ENCODE data around the gene UFC1.

DNA sequence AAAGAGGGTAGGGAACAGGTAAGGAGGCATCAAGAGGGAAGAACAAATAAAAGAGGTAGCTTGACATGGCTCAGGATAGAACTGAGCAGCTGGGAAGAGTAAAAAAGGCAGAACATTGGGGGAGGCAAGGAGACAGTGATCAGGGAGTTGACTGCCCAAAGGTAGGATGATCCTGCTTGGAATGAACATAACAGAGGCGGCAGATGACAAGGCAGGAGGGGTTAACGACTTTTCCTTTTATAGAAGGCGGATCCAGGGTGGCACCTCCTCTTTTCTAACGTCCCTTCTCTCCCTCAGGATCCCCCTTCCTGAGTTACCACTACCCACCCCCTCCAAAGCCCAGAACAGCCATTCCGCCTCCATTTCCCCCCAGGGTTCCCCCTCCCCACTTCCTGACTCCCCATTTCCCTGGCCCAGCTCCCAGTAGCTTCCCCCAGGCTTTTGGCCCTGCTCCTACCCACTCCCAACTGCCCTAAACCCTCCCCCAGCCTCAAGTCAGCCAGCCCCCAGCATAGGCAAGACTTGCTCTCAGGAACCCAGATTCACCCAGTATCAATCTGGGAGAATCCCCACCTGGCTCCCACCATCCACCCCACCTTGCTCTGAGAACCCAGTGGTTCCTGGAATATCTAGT lies 45.8 kb downstream of the UFC1 start:
- TF ChIP-seq, protein P1, sequence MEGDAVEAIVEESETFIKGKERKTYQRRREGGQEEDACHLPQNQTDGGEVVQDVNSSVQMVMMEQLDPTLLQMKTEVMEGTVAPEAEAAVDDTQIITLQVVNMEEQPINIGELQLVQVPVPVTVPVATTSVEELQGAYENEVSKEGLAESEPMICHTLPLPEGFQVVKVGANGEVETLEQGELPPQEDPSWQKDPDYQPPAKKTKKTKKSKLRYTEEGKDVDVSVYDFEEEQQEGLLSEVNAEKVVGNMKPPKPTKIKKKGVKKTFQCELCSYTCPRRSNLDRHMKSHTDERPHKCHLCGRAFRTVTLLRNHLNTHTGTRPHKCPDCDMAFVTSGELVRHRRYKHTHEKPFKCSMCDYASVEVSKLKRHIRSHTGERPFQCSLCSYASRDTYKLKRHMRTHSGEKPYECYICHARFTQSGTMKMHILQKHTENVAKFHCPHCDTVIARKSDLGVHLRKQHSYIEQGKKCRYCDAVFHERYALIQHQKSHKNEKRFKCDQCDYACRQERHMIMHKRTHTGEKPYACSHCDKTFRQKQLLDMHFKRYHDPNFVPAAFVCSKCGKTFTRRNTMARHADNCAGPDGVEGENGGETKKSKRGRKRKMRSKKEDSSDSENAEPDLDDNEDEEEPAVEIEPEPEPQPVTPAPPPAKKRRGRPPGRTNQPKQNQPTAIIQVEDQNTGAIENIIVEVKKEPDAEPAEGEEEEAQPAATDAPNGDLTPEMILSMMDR (IDR thresholded peaks at IDR 0.05; ENCODE audit: extremely low read depth in 1 of 2, insufficient read depth in 1 of 2, low read depth in 1 of 2, low read length in 2 of 2) = no peak
- TF ChIP-seq, protein P2, sequence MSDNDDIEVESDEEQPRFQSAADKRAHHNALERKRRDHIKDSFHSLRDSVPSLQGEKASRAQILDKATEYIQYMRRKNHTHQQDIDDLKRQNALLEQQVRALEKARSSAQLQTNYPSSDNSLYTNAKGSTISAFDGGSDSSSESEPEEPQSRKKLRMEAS (IDR thresholded peaks at IDR 0.05; ENCODE audit: insufficient read depth, insufficient read length) = no peak

Data from endothelial cell of umbilical vein (primary cell).